DND-41 (cell line): ENCODE measurements around the gene PAPOLB.

Experiments used
- EZH2 ChIP-seq: IDR thresholded peaks from 3 replicates; pipeline ENCODE4 v1.6.1; 2012; ENCODE audit warnings: borderline replicate concordance, low read depth, mild to moderate bottlenecking, moderate library complexity, low read length, inconsistent platforms; ENCODE audit not compliant: severe bottlenecking
- TF ChIP-seq, protein P1 (sequence below): IDR thresholded peaks from 2 replicates; pipeline ENCODE4 v1.5.1; 2012; ENCODE audit warnings: borderline replicate concordance, low read length, moderate library complexity, mild to moderate bottlenecking; ENCODE audit not compliant: poor library complexity, severe bottlenecking; ENCODE audit errors: extremely low read depth

- TF ChIP-seq, protein P1, sequence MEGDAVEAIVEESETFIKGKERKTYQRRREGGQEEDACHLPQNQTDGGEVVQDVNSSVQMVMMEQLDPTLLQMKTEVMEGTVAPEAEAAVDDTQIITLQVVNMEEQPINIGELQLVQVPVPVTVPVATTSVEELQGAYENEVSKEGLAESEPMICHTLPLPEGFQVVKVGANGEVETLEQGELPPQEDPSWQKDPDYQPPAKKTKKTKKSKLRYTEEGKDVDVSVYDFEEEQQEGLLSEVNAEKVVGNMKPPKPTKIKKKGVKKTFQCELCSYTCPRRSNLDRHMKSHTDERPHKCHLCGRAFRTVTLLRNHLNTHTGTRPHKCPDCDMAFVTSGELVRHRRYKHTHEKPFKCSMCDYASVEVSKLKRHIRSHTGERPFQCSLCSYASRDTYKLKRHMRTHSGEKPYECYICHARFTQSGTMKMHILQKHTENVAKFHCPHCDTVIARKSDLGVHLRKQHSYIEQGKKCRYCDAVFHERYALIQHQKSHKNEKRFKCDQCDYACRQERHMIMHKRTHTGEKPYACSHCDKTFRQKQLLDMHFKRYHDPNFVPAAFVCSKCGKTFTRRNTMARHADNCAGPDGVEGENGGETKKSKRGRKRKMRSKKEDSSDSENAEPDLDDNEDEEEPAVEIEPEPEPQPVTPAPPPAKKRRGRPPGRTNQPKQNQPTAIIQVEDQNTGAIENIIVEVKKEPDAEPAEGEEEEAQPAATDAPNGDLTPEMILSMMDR: no peak
- TF ChIP-seq EZH2: no peak
Observed at GRCh38 chr7:4842319-4843064, 19.3 kb downstream of the PAPOLB start.
